GM21515 (cell line): ENCODE measurements around the gene GBP7.

Experiments used
- ATAC-seq: cut with Tn5 transposase; IDR thresholded peaks from one replicate; pipeline ENCODE4 v1.9.1; 2021; ENCODE audit not compliant: unreplicated experiment

Gene GBP7

DNA sequence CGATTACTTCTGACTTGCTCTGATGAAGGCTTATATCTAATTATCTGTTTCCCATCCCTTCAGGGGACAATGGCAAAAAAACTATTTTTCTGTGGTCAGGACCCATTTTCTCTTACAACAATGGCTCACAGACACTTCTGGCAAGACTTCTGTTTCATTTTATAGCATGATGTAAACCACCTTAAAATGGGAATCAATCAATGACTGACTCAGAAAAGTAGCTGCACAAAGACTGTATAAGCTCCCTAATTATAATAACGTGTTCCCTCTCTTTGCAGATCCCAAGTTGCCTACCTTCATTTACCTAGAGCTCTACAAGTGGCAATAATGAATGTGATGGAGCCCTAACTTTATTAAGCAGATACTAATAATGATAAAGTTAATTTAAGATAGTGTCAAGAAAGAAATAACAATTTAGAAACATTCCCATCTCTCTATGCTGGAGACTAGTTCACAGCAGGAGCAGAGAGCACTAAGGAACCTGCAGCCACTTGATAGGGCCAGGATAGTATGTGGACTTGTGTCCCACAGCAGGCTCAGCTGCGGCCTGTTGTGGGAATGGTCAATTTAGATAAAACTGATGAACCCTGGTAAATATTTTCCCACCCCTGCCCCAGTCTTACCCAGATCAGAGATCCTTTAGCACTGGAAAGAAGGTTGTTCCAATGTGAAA lies 50.4 kb downstream of the GBP7 start:
- no peak for ATAC-seq

DNA sequence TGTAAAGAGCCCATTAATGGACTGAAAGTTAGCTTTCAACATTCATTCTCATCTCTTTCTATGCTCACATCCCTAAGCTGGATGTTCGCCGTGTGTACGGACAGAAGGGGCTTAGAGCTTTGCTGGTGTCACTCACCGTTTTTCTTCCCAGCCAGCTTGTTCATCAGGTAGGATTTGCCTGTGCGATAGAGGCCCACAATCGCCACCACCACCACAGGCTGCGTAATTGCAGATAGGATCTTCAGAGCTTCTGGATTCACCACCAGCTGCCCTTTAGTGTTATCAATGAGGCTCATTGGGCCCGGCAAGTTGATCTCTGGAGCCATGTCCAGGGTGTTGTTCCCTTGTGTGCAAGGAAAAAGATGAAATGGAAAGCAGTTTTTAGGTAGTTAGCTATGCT lies 54.2 kb downstream of the GBP7 start:
- ATAC-seq = no peak

- ATAC-seq = no peak
These were observed 61.1 kb downstream of the GBP7 start for GRCh38 chr1:89114662-89115061.

DNA sequence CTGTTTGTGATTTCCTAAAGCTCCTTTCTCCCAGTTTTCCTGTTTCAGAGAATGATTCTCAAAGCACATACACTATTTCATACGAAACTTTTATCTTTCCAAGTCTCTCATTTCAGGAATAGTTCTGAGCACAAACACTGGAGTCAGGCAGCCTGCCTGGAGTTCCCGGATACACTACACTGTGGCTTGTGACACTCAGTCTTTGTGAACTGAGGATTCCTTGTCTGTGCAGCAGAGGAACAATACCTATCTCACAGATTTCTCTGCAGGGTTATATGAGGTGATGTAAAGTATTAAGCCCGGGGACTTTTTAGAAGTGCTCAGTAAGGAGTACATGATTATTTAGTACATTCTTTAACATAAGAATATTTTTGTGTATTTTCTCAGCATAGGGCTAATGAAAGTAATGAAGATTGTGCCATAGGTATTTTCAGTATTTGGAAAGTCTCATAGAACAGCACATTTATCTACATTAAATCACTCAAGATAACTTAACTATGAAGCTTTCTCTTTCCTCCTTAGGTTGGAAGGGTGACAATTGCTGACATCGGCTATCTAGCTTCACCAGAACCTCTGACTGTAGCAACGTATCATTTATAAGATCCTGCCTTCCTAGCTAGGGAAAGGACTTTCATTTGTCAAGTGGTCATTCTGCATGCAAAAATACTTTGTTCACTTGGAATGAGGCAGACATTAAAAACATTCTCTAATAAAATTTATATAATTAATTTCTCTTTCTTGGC lies 62.8 kb downstream of the GBP7 start:
- ATAC-seq = no peak

DNA sequence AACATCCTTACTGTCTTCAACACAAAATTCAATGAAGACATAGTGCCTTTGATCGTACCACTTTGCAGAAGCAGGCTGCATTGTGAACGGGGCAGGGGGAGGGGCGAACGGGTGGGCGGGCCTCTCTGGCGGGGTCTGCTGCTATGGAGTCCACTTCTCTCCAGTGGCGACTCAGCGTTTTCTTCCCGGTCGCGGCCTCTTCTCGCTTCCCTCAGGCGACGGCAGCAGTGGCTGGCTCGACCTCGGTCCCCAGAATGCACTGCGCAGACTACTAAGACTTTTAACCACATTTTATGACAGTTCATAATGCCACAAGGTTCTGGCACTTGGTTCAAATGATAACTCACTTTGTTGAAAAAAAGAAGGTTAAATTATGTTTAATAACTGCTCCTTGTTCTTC lies 71.1 kb downstream of the GBP7 start:
- no peak for ATAC-seq

- no peak for ATAC-seq
These were observed 71.7 kb downstream of the GBP7 start for GRCh38 chr1:89104147-89104546.

- no peak for ATAC-seq
These were observed 73.8 kb downstream of the GBP7 start for GRCh38 chr1:89102021-89102420.

GRCh38 chr1:89100412-89100811 lies 75.4 kb downstream of the GBP7 start:
- no peak for ATAC-seq

DNA sequence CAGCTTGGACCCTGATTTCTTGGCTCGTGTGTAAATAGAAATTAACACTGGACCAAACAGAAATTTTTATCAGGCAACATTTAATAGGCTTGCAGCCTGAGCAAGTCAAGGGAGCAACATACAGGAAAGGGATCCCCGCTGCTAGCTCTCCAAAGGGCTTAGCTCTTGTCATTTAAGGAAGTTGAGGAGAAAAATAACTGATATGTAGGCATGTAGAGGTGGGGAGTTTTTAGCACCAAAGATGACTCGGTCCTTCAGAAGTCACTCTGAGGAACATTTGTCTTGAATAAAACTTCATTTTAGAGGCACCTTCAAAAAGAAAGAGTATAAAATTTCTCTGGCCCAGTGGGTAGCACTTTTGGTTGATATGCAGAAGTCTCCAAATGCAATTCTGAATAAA lies 76.9 kb downstream of the GBP7 start:
- ATAC-seq = no peak

- no peak for ATAC-seq
These were observed 80.1 kb downstream of the GBP7 start for GRCh38 chr1:89095737-89096136.

- ATAC-seq = no peak
These were observed 85.8 kb downstream of the GBP7 start for GRCh38 chr1:89089962-89090361.

DNA sequence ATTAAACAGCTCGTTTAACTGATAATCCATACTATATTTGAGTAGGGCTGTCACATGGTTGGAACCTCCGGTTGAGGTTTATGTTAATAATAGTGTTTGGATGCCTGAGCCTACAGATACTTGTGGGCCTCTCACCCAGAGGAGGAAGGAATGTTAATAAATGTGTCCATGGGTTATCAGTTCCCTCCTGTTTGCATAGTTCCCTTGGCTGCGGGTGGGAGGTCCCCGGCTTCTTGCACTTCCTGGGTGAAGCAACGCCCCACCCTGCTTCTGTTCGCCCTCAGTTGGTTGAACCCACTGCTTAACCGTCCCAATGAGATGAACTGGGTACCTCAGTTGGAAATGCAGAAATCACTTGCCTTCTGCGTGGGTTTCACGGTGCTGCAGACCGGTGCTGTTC lies 87.2 kb downstream of the GBP7 start:
- no peak for ATAC-seq

- no peak for ATAC-seq
These were observed 88.6 kb downstream of the GBP7 start for GRCh38 chr1:89087241-89087640.

- ATAC-seq = no peak
These were observed 90.0 kb downstream of the GBP7 start for GRCh38 chr1:89085781-89086180.
